NCI-H128 (cell line): ENCODE measurements around the gene UBE2E2.
"Not testable (repeated sequence)": the region's sequence is repeated elsewhere in the genome, so short reads cannot be mapped to it uniquely, and the experiment has no call there.

ENCODE experiments used
- DNase-seq: peaks from one replicate; lab custom pipeline; 2025; ENCODE audit not compliant: unreplicated experiment; lab: John Stamatoyannopoulos, UW

Gene UBE2E2

GRCh38 chr3:23602971-23603370, 399.8 kb downstream of the UBE2E2 start:
- no peak for DNase-seq

- no peak for DNase-seq
Measured at GRCh38 chr3:23607184-23607847, 404.2 kb downstream of the UBE2E2 start.

- no peak for DNase-seq
Measured at GRCh38 chr3:23608650-23609049, 405.5 kb downstream of the UBE2E2 start.

GRCh38 chr3:23611737-23612295, 408.7 kb downstream of the UBE2E2 start:
- no peak for DNase-seq

- no peak for DNase-seq
Measured at GRCh38 chr3:23612296-23612891, 409.3 kb downstream of the UBE2E2 start.

- no peak for DNase-seq
Measured at GRCh38 chr3:23615068-23615467, 411.9 kb downstream of the UBE2E2 start.

- DNase-seq = not testable (repeated sequence)
Measured at GRCh38 chr3:23618475-23618874, 415.3 kb downstream of the UBE2E2 start.

- no peak for DNase-seq
Measured at GRCh38 chr3:23619705-23620637, 416.8 kb downstream of the UBE2E2 start.

- no peak for DNase-seq
Measured at GRCh38 chr3:23620638-23621015, 417.5 kb downstream of the UBE2E2 start.

- DNase-seq = no peak
Measured at GRCh38 chr3:23623844-23624243, 420.7 kb downstream of the UBE2E2 start.

GRCh38 chr3:23624305-23624704, 421.2 kb downstream of the UBE2E2 start:
- DNase-seq = no peak

GRCh38 chr3:23626442-23626841, 423.3 kb downstream of the UBE2E2 start:
- DNase-seq = no peak

- no peak for DNase-seq
Measured at GRCh38 chr3:23629181-23629894, 426.2 kb downstream of the UBE2E2 start.

GRCh38 chr3:23633261-23633960, 430.3 kb downstream of the UBE2E2 start:
- no peak for DNase-seq

- DNase-seq = no peak
Measured at GRCh38 chr3:23637339-23637738, 434.2 kb downstream of the UBE2E2 start.

GRCh38 chr3:23640471-23641146, 437.5 kb downstream of the UBE2E2 start:
- DNase-seq = no peak
